SK-N-SH (cell line): ENCODE data around the gene COL24A1.

ENCODE experiments used
- EP300 ChIP-seq, 2 experiments: IDR thresholded peaks; 2 replicates each; pipeline versions ENCODE4 v1.4.0 to v1.6.1; 2012; ENCODE audit warnings: borderline replicate concordance in 1 of 2, low read depth in 1 of 2, low read length in 1 of 2
- MAX ChIP-seq: IDR thresholded peaks from 2 replicates; pipeline ENCODE4 v1.4.0; 2012; ENCODE audit warnings: low read depth
- NFIC ChIP-seq: IDR thresholded peaks from 2 replicates; pipeline ENCODE4 v1.4.0; 2012; ENCODE audit warnings: borderline replicate concordance
- POLR2AphosphoS5 ChIP-seq: IDR thresholded peaks from 2 replicates; pipeline ENCODE4 v1.6.1; 2012; ENCODE audit warnings: low read depth, low read length
- SMC3 ChIP-seq: IDR thresholded peaks from 2 replicates; pipeline ENCODE4 v1.6.1; 2012; ENCODE audit warnings: low read depth, low read length, improper control_type of control experiment
- USF1 ChIP-seq: IDR thresholded peaks from 2 replicates; pipeline ENCODE4 v1.4.0; 2012; ENCODE audit warnings: low read depth, borderline replicate concordance
- TF ChIP-seq, protein P1 (sequence below): fragments of 200-600 bp; sonication (generic); IDR thresholded peaks from 2 replicates; pipeline ENCODE4 v1.6.1; 2017; ENCODE audit warnings: antibody characterized with exemption, mild to moderate bottlenecking, moderate library complexity
- TF ChIP-seq, protein P2 (sequence below): IDR thresholded peaks from 2 replicates; pipeline ENCODE4 v1.6.1; 2012; ENCODE audit warnings: mild to moderate bottlenecking, low read depth, low read length, moderate library complexity

- TF ChIP-seq EP300 (IDR thresholded peaks at IDR 0.05; ENCODE audit: borderline replicate concordance in 1 of 2, low read depth in 1 of 2, low read length in 1 of 2) (no peak), SMC3 (no peak), USF1 (no peak), MAX (no peak), POLR2AphosphoS5 (no peak), NFIC (no peak)
- TF ChIP-seq, protein P1, sequence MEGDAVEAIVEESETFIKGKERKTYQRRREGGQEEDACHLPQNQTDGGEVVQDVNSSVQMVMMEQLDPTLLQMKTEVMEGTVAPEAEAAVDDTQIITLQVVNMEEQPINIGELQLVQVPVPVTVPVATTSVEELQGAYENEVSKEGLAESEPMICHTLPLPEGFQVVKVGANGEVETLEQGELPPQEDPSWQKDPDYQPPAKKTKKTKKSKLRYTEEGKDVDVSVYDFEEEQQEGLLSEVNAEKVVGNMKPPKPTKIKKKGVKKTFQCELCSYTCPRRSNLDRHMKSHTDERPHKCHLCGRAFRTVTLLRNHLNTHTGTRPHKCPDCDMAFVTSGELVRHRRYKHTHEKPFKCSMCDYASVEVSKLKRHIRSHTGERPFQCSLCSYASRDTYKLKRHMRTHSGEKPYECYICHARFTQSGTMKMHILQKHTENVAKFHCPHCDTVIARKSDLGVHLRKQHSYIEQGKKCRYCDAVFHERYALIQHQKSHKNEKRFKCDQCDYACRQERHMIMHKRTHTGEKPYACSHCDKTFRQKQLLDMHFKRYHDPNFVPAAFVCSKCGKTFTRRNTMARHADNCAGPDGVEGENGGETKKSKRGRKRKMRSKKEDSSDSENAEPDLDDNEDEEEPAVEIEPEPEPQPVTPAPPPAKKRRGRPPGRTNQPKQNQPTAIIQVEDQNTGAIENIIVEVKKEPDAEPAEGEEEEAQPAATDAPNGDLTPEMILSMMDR = 0 out of 2 replicates have a peak, but pooled peaks have one; percentile 9
- TF ChIP-seq, protein P2, sequence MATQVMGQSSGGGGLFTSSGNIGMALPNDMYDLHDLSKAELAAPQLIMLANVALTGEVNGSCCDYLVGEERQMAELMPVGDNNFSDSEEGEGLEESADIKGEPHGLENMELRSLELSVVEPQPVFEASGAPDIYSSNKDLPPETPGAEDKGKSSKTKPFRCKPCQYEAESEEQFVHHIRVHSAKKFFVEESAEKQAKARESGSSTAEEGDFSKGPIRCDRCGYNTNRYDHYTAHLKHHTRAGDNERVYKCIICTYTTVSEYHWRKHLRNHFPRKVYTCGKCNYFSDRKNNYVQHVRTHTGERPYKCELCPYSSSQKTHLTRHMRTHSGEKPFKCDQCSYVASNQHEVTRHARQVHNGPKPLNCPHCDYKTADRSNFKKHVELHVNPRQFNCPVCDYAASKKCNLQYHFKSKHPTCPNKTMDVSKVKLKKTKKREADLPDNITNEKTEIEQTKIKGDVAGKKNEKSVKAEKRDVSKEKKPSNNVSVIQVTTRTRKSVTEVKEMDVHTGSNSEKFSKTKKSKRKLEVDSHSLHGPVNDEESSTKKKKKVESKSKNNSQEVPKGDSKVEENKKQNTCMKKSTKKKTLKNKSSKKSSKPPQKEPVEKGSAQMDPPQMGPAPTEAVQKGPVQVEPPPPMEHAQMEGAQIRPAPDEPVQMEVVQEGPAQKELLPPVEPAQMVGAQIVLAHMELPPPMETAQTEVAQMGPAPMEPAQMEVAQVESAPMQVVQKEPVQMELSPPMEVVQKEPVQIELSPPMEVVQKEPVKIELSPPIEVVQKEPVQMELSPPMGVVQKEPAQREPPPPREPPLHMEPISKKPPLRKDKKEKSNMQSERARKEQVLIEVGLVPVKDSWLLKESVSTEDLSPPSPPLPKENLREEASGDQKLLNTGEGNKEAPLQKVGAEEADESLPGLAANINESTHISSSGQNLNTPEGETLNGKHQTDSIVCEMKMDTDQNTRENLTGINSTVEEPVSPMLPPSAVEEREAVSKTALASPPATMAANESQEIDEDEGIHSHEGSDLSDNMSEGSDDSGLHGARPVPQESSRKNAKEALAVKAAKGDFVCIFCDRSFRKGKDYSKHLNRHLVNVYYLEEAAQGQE = no peak
These were observed 409.8 kb downstream of the COL24A1 start for GRCh38 chr1:85746777-85747176.
